Panc1 (cell line): ENCODE measurements around the gene UGGT2. TPM values are rescaled to one million over a fixed set of nuclear protein-coding genes. Genes with fewer than 3 reads are reported as not detected.
"Not testable (repeated sequence)": the region's sequence is repeated elsewhere in the genome, so short reads cannot be mapped to it uniquely, and the experiment has no call there.

ENCODE experiments used
- ATAC-seq: fragments of 200-7000 bp; cut with Tn5 transposase; 2 replicates; pipeline ENCODE4 v1.9.1; 2020; ENCODE audit warnings: mild to moderate bottlenecking, moderate library complexity
- BruUV-seq: library from RNA; stranded (reverse); fragments of 400-500 nt; replicated peaks from 2 replicates; lab custom pipeline; 2021; lab: Mats Ljungman, UMichigan
- CTCF ChIA-PET: fragments of 300-600 bp; sonication (Branson Sonifier 250); formaldehyde crosslinking; loops from one replicate; lab custom pipeline; 2022; ENCODE audit warnings: antibody characterized with exemption; lab: Charles Lee
- POLR2A ChIA-PET: fragments of 300-600 bp; sonication (Branson Sonifier 250); formaldehyde crosslinking; loops from one replicate; lab custom pipeline; 2022; ENCODE audit warnings: antibody characterized with exemption; lab: Charles Lee
- DNase-seq: peaks from one replicate; pipeline ENCODE4 v3.0.0-alpha.2; 2010; ENCODE audit warnings: low read depth, low spot score
- H3K27ac ChIP-seq: 2 replicates; pipeline ENCODE4 v1.5.1; 2011; ENCODE audit warnings: mild to moderate bottlenecking, low read length, inconsistent platforms
- H3K27me3 ChIP-seq: fragments of 200-500 bp; sonication (Bioruptor generic); 2 replicates; pipeline ENCODE4 v1.6.0; 2014; ENCODE audit warnings: low read length, inconsistent platforms; ENCODE audit not compliant: control insufficient read depth, insufficient read depth
- H3K36me3 ChIP-seq: fragments of 200-500 bp; sonication (Bioruptor generic); 2 replicates; pipeline ENCODE4 v1.5.1; 2014; ENCODE audit warnings: inconsistent platforms, mild to moderate bottlenecking, low read length, moderate library complexity; ENCODE audit not compliant: control insufficient read depth, insufficient read depth
- H3K4me1 ChIP-seq: 2 replicates; pipeline ENCODE4 v1.5.1; 2011; ENCODE audit warnings: inconsistent platforms, mild to moderate bottlenecking, low read length, moderate library complexity; ENCODE audit not compliant: control insufficient read depth, insufficient read depth
- H3K4me3 ChIP-seq, 2 experiments: 2 replicates each; pipeline ENCODE4 v1.5.1; 2011 to 2012; ENCODE audit warnings: low read depth in 2 of 2, low read length in 2 of 2, mild to moderate bottlenecking in 2 of 2, inconsistent platforms in 1 of 2, moderate library complexity in 1 of 2
- H3K9me3 ChIP-seq: fragments of 200-500 bp; sonication (Bioruptor generic); 2 replicates; pipeline ENCODE4 v1.5.1; 2014; ENCODE audit warnings: low read depth, mild to moderate bottlenecking, inconsistent platforms, low read length, moderate library complexity; ENCODE audit not compliant: control insufficient read depth, insufficient read depth
- CTCF ChIP-seq: fragments of 450-650 bp; IDR thresholded peaks from 2 replicates; pipeline ENCODE4 v1.5.1; 2017; ENCODE audit warnings: mild to moderate bottlenecking
- POLR2AphosphoS5 ChIP-seq: IDR thresholded peaks from 2 replicates; pipeline ENCODE4 v1.6.1; 2012; ENCODE audit warnings: mild to moderate bottlenecking, low read depth, low read length, moderate library complexity
- REST ChIP-seq, 2 experiments: IDR thresholded peaks; 2 replicates each; pipeline ENCODE4 v1.6.1; 2011 to 2012; ENCODE audit warnings: low read depth in 2 of 2, control low read depth in 1 of 2, low read length in 1 of 2, mild to moderate bottlenecking in 1 of 2, moderate library complexity in 1 of 2; ENCODE audit not compliant: insufficient read depth in 1 of 2
- SIN3A ChIP-seq: IDR thresholded peaks from 2 replicates; pipeline ENCODE4 v1.6.1; 2012; ENCODE audit warnings: low read depth, mild to moderate bottlenecking, low read length, moderate library complexity, borderline replicate concordance; ENCODE audit not compliant: insufficient read depth
- TCF7L2 ChIP-seq: IDR thresholded peaks from 2 replicates; pipeline ENCODE4 v1.6.1; 2011; ENCODE audit warnings: mild to moderate bottlenecking, low read depth, low read length, inconsistent platforms
- in situ Hi-C: cut with HindIII; loops from 2 replicates; pipeline ENCODE4 v1.10.0; 2016; ENCODE audit warnings: low sequenced_read_pairs, low pct_unique_long_range_greater_than_20kb
- intact Hi-C: fragments of 100-400 bp; cut with micrococcal nuclease; formaldehyde crosslinking; loops from one replicate; pipeline ENCODE4 v1.10.0; 2022; ENCODE audit not compliant: unreplicated experiment
- total RNA-seq: library from RNA; stranded (reverse); gene quantifications from one replicate; pipeline ENCODE4 v1.2.1, GENCODE V29; 2021; ENCODE audit not compliant: unreplicated experiment

UGGT2 gene
- total RNA-seq, 1 experiment from 2014 or later, result 22.9 TPM

DNA sequence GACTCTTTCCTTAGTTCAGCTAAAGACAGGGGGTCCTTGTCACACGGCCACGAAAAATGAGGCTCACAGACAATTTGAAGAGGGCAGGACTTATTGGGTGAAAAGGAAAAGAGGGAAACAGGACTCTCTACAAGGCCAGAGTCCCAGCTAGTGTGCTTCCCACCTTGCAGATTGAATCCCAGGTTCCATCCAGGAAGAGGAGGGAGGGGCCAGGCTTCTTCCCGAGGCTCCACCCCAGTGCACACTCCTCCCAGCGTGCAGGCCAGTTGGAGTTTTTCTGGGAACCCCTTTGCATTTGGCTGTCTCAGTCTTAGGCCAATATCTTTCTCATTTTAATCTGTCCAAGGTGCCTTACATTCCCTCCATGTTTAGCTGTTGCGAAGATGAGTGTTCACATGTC is 269.5 kb downstream of the UGGT2 start:
- H3K27ac ChIP-seq, result no peak overlapping the region
- ATAC-seq, result no peak
- POLR2A ChIA-PET, result no interaction called here
- in situ Hi-C loops, result no loop called here
- no peaks in the 10 kb centered on the region for H3K27me3 ChIP-seq
- CTCF ChIA-PET, result no interaction called here
- H3K9me3 ChIP-seq, result no peaks in the 10 kb centered on the region
- no peak for TF ChIP-seq CTCF
- TF ChIP-seq SIN3A, result no peak
- no peak for TF ChIP-seq REST (IDR thresholded peaks at IDR 0.05; ENCODE audit: insufficient read depth in 1 of 2, low read depth in 2 of 2, low read length in 1 of 2)
- no peak for TF ChIP-seq TCF7L2
- TF ChIP-seq POLR2AphosphoS5, result no peak
- no TSS peak for BruUV-seq
- no peaks in the 10 kb centered on the region for H3K4me1 ChIP-seq
- intact Hi-C loops, result no loop called here
- H3K36me3 ChIP-seq, result no peaks in the 10 kb centered on the region
- no peak for DNase-seq
- H3K4me3 ChIP-seq, result no peak overlapping the region

GRCh38 chr13:95781940-95782339 is 271.3 kb downstream of the UGGT2 start:
- BruUV-seq, DNase-seq, H3K4me3 ChIP-seq, intact Hi-C loops, ATAC-seq, H3K4me1 ChIP-seq, H3K36me3 ChIP-seq, H3K27me3 ChIP-seq, CTCF ChIA-PET, H3K9me3 ChIP-seq, in situ Hi-C loops, H3K27ac ChIP-seq: not testable (repeated sequence)
- POLR2A ChIA-PET, result interaction anchor here (0.6 kb wide), 1 partner anchor 13 kb away, joined by 8 read pairs; no protein-coding TSS in a partner anchor

- no TSS peak for BruUV-seq
- H3K27ac ChIP-seq, result no peak overlapping the region
- H3K4me3 ChIP-seq, result no peak overlapping the region
- CTCF ChIA-PET, result no interaction called here
- DNase-seq, result no peak
- no peaks in the 10 kb centered on the region for H3K4me1 ChIP-seq
- intact Hi-C loops (no loop called here), in situ Hi-C loops (no loop called here)
- H3K27me3 ChIP-seq, result no peaks in the 10 kb centered on the region
- POLR2A ChIA-PET, result interaction anchor here (1.0 kb wide), 1 partner anchor 10 kb away, joined by 3 read pairs; no protein-coding TSS in a partner anchor
- no peaks in the 10 kb centered on the region for H3K36me3 ChIP-seq
- no peak for ATAC-seq
- TF ChIP-seq CTCF (no peak), POLR2AphosphoS5 (no peak), REST (IDR thresholded peaks at IDR 0.05; ENCODE audit: insufficient read depth in 1 of 2, low read depth in 2 of 2, low read length in 1 of 2) (no peak), TCF7L2 (no peak), SIN3A (no peak)
- H3K9me3 ChIP-seq, result no peaks in the 10 kb centered on the region
Measured at GRCh38 chr13:95781016-95781415, 272.2 kb downstream of the UGGT2 start.
